Ectodermal cell (in vitro differentiated cells): Measurements from ENCODE around the gene NDUFA3. TPM values are rescaled to one million over a fixed set of nuclear protein-coding genes. Genes with fewer than 3 reads are reported as not detected.

Experiments
- H3K27ac ChIP-seq: 2 replicates; pipeline ENCODE4 v1.7.0; 2013; ENCODE audit warnings: mild to moderate bottlenecking, low read depth, low read length; ENCODE audit not compliant: insufficient read depth, poor library complexity, severe bottlenecking
- H3K27me3 ChIP-seq: 2 replicates; pipeline ENCODE4 v1.7.0; 2013; ENCODE audit warnings: mild to moderate bottlenecking, low read length; ENCODE audit not compliant: insufficient read depth, control insufficient read depth, poor library complexity, severe bottlenecking
- H3K36me3 ChIP-seq: one replicate; pipeline ENCODE4 v1.7.0; 2013; ENCODE audit warnings: low read length; ENCODE audit not compliant: control insufficient read depth, insufficient read depth
- H3K4me1 ChIP-seq: one replicate; pipeline ENCODE4 v1.7.0; 2013; ENCODE audit warnings: low read length; ENCODE audit not compliant: control insufficient read depth, insufficient read depth
- H3K4me3 ChIP-seq: 2 replicates; pipeline ENCODE4 v1.7.0; 2013; ENCODE audit warnings: low read depth, low read length, control low read depth; ENCODE audit not compliant: insufficient read depth
- H3K9me3 ChIP-seq: 2 replicates; pipeline ENCODE4 v1.7.0; 2013; ENCODE audit warnings: mild to moderate bottlenecking, low read length, moderate library complexity; ENCODE audit not compliant: control insufficient read depth
- WGBS, 2 experiments: methylation state at CpG; one replicate each; pipeline ENCODE4 v1.1.7; 2013; ENCODE audit warnings: missing lambda C conversion rate in 2 of 2; 5-methylcytosine and 5-hydroxymethylcytosine counted together
- polyA plus RNA-seq, 4 experiments: library from polyadenylated mRNA; stranded (reverse); fragments of 50-300 nt; gene quantifications; one replicate each; pipeline ENCODE4 v1.2.3, GENCODE V29; 2013

NDUFA3 gene
- 195 TPM for polyA plus RNA-seq (2013, experiment 1 of 4)
- polyA plus RNA-seq (2013, experiment 2 of 4) = 190 TPM
- polyA plus RNA-seq (2013, experiment 3 of 4) = 174 TPM
- 180 TPM for polyA plus RNA-seq (2013, experiment 4 of 4)

GRCh38 chr19:54102421-54103169 is at the start of gene NDUFA3:
Gene NDUFA3, plus strand, starts transcription at chr19:54102855. Its CDS starts 24 bp downstream, at chr19:54102879.
- Histone ChIP-seq H3K36me3 (peaks cover 9% of the 10 kb centered on the region), H3K4me3 (peak within 1 kb of the TSS; percentile 98), H3K27ac (no peak within 1 kb of the TSS), H3K27me3 (peaks cover 3% of the 10 kb centered on the region), H3K4me1 (no peaks in the 10 kb centered on the region), H3K9me3 (no peaks in the 10 kb centered on the region)
- WGBS, 2 experiments = 6% methylated on average over 54 of the region's 54 CpGs

DNA sequence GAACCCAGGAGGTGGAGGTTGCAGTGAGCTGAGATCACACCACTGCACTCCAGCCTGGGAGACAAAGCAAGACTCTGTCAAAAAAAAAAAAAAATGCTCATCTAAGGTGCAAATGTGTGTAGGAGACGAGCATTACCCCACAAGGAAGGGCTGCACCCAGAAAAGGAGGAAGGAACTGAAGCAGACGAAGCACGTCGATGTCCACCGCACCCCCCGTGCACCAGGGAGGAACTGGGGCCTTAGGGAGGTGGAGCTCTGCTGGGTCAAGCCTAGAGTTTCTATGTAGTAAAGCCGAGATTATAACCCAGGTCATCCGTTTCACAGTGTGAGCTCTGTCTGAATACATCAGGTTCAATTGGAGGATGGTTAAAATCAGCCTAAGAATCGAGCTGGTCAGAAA is 40.0 kb upstream of the NDUFA3 start:
- H3K27me3 ChIP-seq = no peaks in the 10 kb centered on the region
- H3K27ac ChIP-seq = no peak overlapping the region
- H3K9me3 ChIP-seq = no peaks in the 10 kb centered on the region
- no peak overlapping the region for H3K4me3 ChIP-seq
- 89 to 93% methylated on average over 9 of the region's 9 CpGs for WGBS, 2 experiments
- no peaks in the 10 kb centered on the region for H3K4me1 ChIP-seq
- H3K36me3 ChIP-seq = no peaks in the 10 kb centered on the region

DNA sequence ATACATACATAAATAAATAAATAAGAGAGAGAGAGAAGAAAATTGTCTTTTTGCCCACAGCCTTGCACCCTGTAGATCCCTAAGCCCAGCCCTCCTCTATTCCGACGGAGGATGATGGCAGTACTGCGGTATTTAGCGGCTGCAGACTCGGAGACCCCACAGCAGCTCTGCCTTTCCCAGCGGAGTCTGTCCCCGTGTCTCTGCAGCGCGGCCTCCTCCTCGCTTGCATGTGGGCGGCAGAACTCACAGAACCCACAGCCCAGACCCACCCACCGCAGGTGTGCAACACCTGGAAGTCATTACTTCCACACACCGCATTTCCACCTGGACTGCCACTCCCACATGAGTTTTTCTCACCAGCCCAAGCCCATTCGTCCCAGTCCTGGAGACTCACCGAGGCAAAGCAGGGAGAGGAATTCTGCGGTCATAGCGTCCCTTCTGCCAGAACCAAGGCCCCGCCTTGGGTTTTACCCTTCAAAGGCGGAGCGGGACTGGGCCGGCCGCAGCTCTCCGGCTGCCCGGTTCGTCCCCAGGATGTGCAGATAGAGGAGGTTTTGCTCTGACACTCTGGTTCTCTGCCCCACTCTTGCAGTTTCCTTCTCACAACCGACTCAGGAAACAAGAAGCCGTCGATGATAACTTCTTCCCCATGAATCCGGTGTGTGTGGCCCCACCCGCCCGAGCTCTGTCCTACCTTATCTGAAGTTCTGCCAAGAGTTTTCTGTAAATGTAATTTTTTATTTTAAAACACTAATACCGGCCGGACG is 39.1 kb upstream of the NDUFA3 start, which contains the start of gene VSTM1:
Gene VSTM1 (minus strand): TSS at position 548 of the 767 bp plus-strand sequence. CDS start 120 bp downstream, at position 428.
- Histone ChIP-seq H3K4me3 (no peak within 1 kb of the TSS), H3K4me1 (no peaks in the 10 kb centered on the region), H3K27ac (no peak within 1 kb of the TSS), H3K36me3 (no peaks in the 10 kb centered on the region), H3K9me3 (no peaks in the 10 kb centered on the region), H3K27me3 (no peaks in the 10 kb centered on the region)
- WGBS, 2 experiments = 91 to 93% methylated on average over 34 of the region's 34 CpGs

DNA sequence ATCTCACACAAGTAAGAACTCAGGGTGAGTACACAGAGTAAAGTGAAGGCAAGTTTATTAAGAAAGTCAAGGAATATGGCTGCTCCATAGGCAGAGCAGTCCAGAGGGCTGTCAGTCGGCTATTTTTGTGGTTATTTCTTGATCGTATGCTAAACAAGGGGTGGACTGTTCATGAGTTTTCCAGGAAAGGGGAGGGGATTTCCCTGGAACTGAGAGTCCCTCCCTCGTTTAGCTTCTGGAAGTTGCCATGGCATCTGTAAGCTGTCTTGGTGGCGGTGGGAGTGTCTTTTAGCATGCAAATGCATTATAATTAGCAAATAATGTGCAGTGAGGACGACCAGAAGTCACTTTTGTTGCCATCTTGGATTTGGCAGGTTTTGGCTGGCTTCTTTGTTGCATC is 33.2 kb upstream of the NDUFA3 start:
- Histone ChIP-seq H3K4me3 (no peak overlapping the region), H3K27me3 (no peaks in the 10 kb centered on the region), H3K36me3 (no peaks in the 10 kb centered on the region), H3K27ac (no peak overlapping the region), H3K9me3 (no peaks in the 10 kb centered on the region), H3K4me1 (no peaks in the 10 kb centered on the region)
- 86 to 91% methylated on average over 5 of the region's 5 CpGs for WGBS, 2 experiments

- 90 to 93% methylated on average over 10 of the region's 10 CpGs for WGBS, 2 experiments
- H3K36me3 ChIP-seq = no peaks in the 10 kb centered on the region
- no peak overlapping the region for H3K4me3 ChIP-seq
- H3K4me1 ChIP-seq = no peaks in the 10 kb centered on the region
- H3K9me3 ChIP-seq = no peaks in the 10 kb centered on the region
- no peak overlapping the region for H3K27ac ChIP-seq
- no peaks in the 10 kb centered on the region for H3K27me3 ChIP-seq
Observed at GRCh38 chr19:54073829-54074228, 28.8 kb upstream of the NDUFA3 start.

GRCh38 chr19:54074851-54075250 is 27.8 kb upstream of the NDUFA3 start:
- 91 to 93% methylated on average over 8 to 9 of the region's 9 CpGs for WGBS, 2 experiments
- Histone ChIP-seq H3K4me3 (no peak overlapping the region), H3K4me1 (no peaks in the 10 kb centered on the region), H3K36me3 (no peaks in the 10 kb centered on the region), H3K27ac (no peak overlapping the region), H3K27me3 (no peaks in the 10 kb centered on the region), H3K9me3 (no peaks in the 10 kb centered on the region)

GRCh38 chr19:54077334-54077733 is 25.3 kb upstream of the NDUFA3 start:
- H3K4me1 ChIP-seq = no peaks in the 10 kb centered on the region
- H3K27ac ChIP-seq = no peak overlapping the region
- H3K9me3 ChIP-seq = no peaks in the 10 kb centered on the region
- WGBS, 2 experiments = 93 to 95% methylated on average over 3 to 5 of the region's 5 CpGs
- H3K36me3 ChIP-seq = no peaks in the 10 kb centered on the region
- no peak overlapping the region for H3K4me3 ChIP-seq
- no peaks in the 10 kb centered on the region for H3K27me3 ChIP-seq

DNA sequence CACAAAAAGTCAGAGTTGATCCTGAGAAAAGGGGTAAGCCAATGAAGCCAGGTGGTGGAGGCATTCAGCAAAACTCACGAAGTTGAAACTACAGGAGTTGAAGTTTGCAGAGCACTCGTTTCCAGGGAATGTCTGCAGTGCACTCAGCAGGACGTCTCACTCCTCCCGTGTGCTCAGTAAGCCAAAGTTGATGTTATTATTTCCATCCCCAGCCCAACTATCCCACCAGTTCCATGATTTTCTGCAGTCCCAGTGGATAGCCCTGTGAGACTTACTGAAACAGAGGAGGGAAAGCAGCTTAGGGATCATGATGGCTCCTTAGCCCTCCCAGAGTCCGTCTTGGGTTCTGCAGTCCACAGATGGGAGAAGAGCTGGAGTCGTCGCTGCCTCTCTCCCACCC is 21.6 kb upstream of the NDUFA3 start, which contains the start of gene TARM1:
Gene TARM1 (minus strand): TSS at position 334 of the 400 bp plus-strand sequence. CDS start 25 bp downstream, at position 309.
- H3K4me3 ChIP-seq = no peak within 1 kb of the TSS
- H3K9me3 ChIP-seq = no peaks in the 10 kb centered on the region
- H3K36me3 ChIP-seq = no peaks in the 10 kb centered on the region
- H3K27ac ChIP-seq = no peak within 1 kb of the TSS
- WGBS, 2 experiments = 87 to 90% methylated on average over 7 of the region's 7 CpGs
- H3K27me3 ChIP-seq = no peaks in the 10 kb centered on the region
- H3K4me1 ChIP-seq = no peaks in the 10 kb centered on the region

DNA sequence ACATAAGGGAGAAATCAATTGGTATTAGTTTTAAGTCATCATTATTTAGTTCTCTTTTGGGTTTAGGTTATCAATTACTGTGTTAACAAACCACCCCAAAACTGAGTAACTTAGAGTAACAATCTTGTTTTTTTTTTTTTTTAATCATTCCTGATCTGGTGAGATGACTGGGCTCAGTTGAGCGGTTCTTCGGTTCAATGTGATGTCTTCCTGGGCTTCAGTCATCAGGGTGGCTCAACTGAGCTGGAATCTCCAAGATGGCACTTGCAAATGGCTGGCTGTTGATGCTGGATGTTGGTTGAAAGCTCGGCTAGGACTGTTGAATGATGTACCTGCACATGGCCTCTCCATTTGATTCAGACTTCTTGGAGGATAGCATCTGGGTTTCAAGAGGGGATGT is 18.2 kb upstream of the NDUFA3 start:
- 93 to 95% methylated on average over 3 of the region's 3 CpGs for WGBS, 2 experiments
- Histone ChIP-seq H3K36me3 (no peaks in the 10 kb centered on the region), H3K27ac (no peak overlapping the region), H3K27me3 (no peaks in the 10 kb centered on the region), H3K9me3 (no peaks in the 10 kb centered on the region), H3K4me1 (no peaks in the 10 kb centered on the region), H3K4me3 (no peak overlapping the region)

DNA sequence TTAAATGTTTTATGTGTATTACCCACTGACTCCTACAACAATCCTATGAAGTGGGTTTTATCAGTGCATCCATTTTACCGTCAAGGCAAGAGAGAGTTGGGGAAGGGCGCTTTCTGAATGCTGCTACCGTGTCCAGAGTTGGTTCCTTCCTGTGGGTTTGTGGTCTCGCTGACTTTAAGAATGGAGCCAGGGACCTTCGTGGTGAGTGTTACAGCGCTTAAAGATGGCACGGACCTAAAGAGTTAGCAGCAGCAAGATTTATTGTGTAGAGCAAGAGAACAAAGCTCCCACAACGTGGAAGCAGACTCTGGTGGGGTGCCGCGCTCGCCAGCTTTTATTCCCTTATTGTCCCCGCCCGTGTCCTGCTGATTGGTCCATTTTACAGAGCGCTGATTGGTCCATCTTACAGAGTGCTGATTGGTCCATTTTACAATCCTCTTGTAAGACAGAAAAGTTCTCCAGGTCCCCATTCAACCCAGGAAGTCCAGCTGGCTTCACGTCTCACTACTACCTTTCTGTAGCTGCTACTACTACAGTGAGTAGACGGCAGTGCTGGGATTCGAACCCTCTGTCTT is 8.1 kb upstream of the NDUFA3 start:
- H3K4me1 ChIP-seq = peaks cover 2% of the 10 kb centered on the region
- H3K9me3 ChIP-seq = no peaks in the 10 kb centered on the region
- no peak overlapping the region for H3K27ac ChIP-seq
- H3K36me3 ChIP-seq = no peaks in the 10 kb centered on the region
- no peak overlapping the region for H3K4me3 ChIP-seq
- peaks cover 37% of the 10 kb centered on the region for H3K27me3 ChIP-seq
- WGBS, 2 experiments = 92 to 93% methylated on average over 17 of the region's 17 CpGs
